Right lobe of liver (tissue), 6 donors: ENCODE measurements around the gene NOTCH3. TPM values are rescaled to one million over a fixed set of nuclear protein-coding genes. Genes with fewer than 3 reads are reported as not detected.
A peak's percentile ranks its signal among the peaks of the same experiment; 100 is the strongest.

Source experiments
- ATAC-seq, 4 donors: fragments of 200-7000 bp; cut with Tn5 transposase; one replicate each; pipeline ENCODE4 v1.9.1; 2020; ENCODE audit warnings: mild to moderate bottlenecking in 4 of 4, moderate library complexity in 4 of 4
- DNase-seq, 3 donors: peaks; one replicate each; pipeline ENCODE4 v3.0.0-alpha.2; 2020
- H3K27ac ChIP-seq, 3 donors: fragments of 200-600 bp; one replicate each; pipeline ENCODE4 v1.8.0; 2022
- H3K27me3 ChIP-seq, 2 donors: fragments of 200-600 bp; one replicate each; pipeline ENCODE4 v1.8.0; 2022
- H3K36me3 ChIP-seq, 4 donors: fragments of 200-600 bp; sonication (generic) in 1 of 4; one replicate each; pipeline versions ENCODE4 v1.5.1 to v1.8.0; 2017 to 2022; ENCODE audit warnings: control low read depth in 1 of 4
- H3K4me1 ChIP-seq, 4 donors: fragments of 200-600 bp; sonication (generic) in 1 of 4; one replicate each; pipeline versions ENCODE4 v1.5.1 to v1.8.0; 2017 to 2022; ENCODE audit warnings: control low read depth in 1 of 4
- H3K4me3 ChIP-seq, 3 donors: fragments of 200-600 bp; one replicate each; pipeline ENCODE4 v1.8.0; 2022
- H3K9me3 ChIP-seq, 4 donors: fragments of 200-600 bp; sonication (generic) in 1 of 4; one replicate each; pipeline versions ENCODE4 v1.5.1 to v1.8.0; 2017 to 2022; ENCODE audit warnings: control low read depth in 1 of 4
- CTCF ChIP-seq, 4 donors: fragments of 200-600 bp in 3 of 4; fragments of 450-650 bp in 1 of 4; IDR thresholded peaks; one replicate each; pipeline versions ENCODE4 v1.5.1 to v1.8.0; 2016 to 2022; ENCODE audit warnings: antibody characterized with exemption in 4 of 4, mild to moderate bottlenecking in 2 of 4
- POLR2A ChIP-seq: fragments of 450-650 bp; IDR thresholded peaks from one replicate; pipeline ENCODE4 v1.6.1; 2017; ENCODE audit warnings: antibody characterized with exemption, mild to moderate bottlenecking
- WGBS: methylation state at CpG from one replicate; pipeline ENCODE4 v1.1.6; 2018; ENCODE audit warnings: low coverage, low lambda C conversion rate; ENCODE audit not compliant: insufficient coverage; ENCODE audit errors: missing lambda C conversion rate; 5-methylcytosine and 5-hydroxymethylcytosine counted together
- intact Hi-C, 2 donors: fragments of 100-400 bp; cut with DNase I; formaldehyde crosslinking; loops; one replicate each; pipeline versions ENCODE4 v1.11.2 to v1.14.1; 2022
- total RNA-seq, 6 experiments: library from RNA; depleted of rRNA in 2 of 6; stranded (reverse); fragments of >200 nt in 2 of 6; fragmentation: NEBNext Ultra II Directional in 3 of 6; extraction: Animal tissue kit (Norgen Biotek cat#: 25700) in 3 of 6; gene quantifications; one replicate each; pipeline versions ENCODE4 v1.1.0 to v1.2.4, GENCODE V29; 2016 to 2023
- donor health status: DM: no; HTN: yes; CAD: no.
- donor health status: DM: no; HTN: no; CAD: no.
- donor health status: DM: no; HTN: no; CAD: no.
- donor health status: DM: no; HTN: yes; CAD: no.
- donor health status: DM: no; HTN: yes; CAD: no.

NOTCH3 gene
- total RNA-seq, 6 experiments from 2014 or later: 1.7 to 6.7 (median 2.4) TPM

- Histone ChIP-seq H3K36me3 (peaks cover 0 to 47% (median 25%) of the 10 kb centered on the region in 4 donors), H3K4me3 (no peak overlapping the region), H3K4me1 (no peaks in the 10 kb centered on the region), H3K27me3 (no peaks in the 10 kb centered on the region), H3K27ac (no peak overlapping the region), H3K9me3 (no peaks in the 10 kb centered on the region)
- intact Hi-C loops: no loop called here
- 66% methylated on average over 5 of the region's 23 CpGs for WGBS
- peak in 1 of 4 donors; percentile 12 for ATAC-seq
- no peak for TF ChIP-seq POLR2A
- TF ChIP-seq CTCF (IDR thresholded peaks at IDR 0.05): no peak
- DNase-seq: no peak
Measured at GRCh38 chr19:15115762-15116615, 84.8 kb downstream of the NOTCH3 start.

- DNase-seq (peak; percentile 76 to 85 (median 81)), ATAC-seq (peak; percentile 68 to 85 (median 76))
- Histone ChIP-seq H3K4me1 (no peaks in the 10 kb centered on the region), H3K36me3 (peaks cover 0 to 38% (median 20%) of the 10 kb centered on the region in 4 donors), H3K27ac (no peak overlapping the region), H3K9me3 (no peaks in the 10 kb centered on the region), H3K4me3 (no peak overlapping the region), H3K27me3 (no peaks in the 10 kb centered on the region)
- TF ChIP-seq CTCF (IDR thresholded peaks at IDR 0.05) (no peak), POLR2A (no peak)
- 51% methylated on average over 6 of the region's 13 CpGs for WGBS
- intact Hi-C loops: no loop called here
Measured at GRCh38 chr19:15115080-15115479, 85.7 kb downstream of the NOTCH3 start.

GRCh38 chr19:15114153-15114540 lies 86.6 kb downstream of the NOTCH3 start:
- Histone ChIP-seq H3K36me3 (peaks cover 0 to 29% (median 17%) of the 10 kb centered on the region in 4 donors), H3K27me3 (no peaks in the 10 kb centered on the region), H3K9me3 (no peaks in the 10 kb centered on the region), H3K27ac (no peak overlapping the region), H3K4me1 (no peaks in the 10 kb centered on the region), H3K4me3 (no peak overlapping the region)
- DNase-seq: no peak
- no peak for ATAC-seq
- intact Hi-C loops: no loop called here
- TF ChIP-seq POLR2A (no peak), CTCF (IDR thresholded peaks at IDR 0.05) (no peak)
- WGBS: no CpG with 5 or more reads among the region's 7 CpGs

- WGBS: 95% methylated on average over 8 of the region's 58 CpGs
- ATAC-seq (no peak), DNase-seq (no peak)
- intact Hi-C loops: no loop called here
- Histone ChIP-seq H3K9me3 (no peaks in the 10 kb centered on the region), H3K27ac (no peak overlapping the region), H3K27me3 (no peaks in the 10 kb centered on the region), H3K4me3 (no peak overlapping the region), H3K36me3 (peaks cover 0 to 23% (median 12%) of the 10 kb centered on the region in 4 donors), H3K4me1 (no peaks in the 10 kb centered on the region)
- TF ChIP-seq POLR2A (no peak), CTCF (IDR thresholded peaks at IDR 0.05) (no peak)
Measured at GRCh38 chr19:15113245-15114152, 87.3 kb downstream of the NOTCH3 start.
